ENCODE data around the gene LPAR3. TPM values are rescaled to one million over a fixed set of nuclear protein-coding genes. Genes with fewer than 3 reads are reported as not detected.

LPAR3 gene
- total and polyA plus RNA-seq, 2 of the 13 experiments (the other 11 are each of a cell fraction or from before 2014, with no cell fraction given): not detected

- TF ChIP-seq ZHX2 (IDR thresholded peaks at IDR 0.05; ENCODE audit: low read depth) (no peak), ZHX2 (CRISPR knock-in tag; IDR thresholded peaks at IDR 0.05; ENCODE audit: borderline replicate concordance) (no peak), ZNF724P (CRISPR knock-in tag; IDR thresholded peaks at IDR 0.05; ENCODE audit: borderline replicate concordance) (no peak), NFYC (CRISPR knock-in tag; IDR thresholded peaks at IDR 0.05) (no peak), THRA (CRISPR knock-in tag; IDR thresholded peaks at IDR 0.05; ENCODE audit: borderline replicate concordance) (no peak)
Measured at GRCh38 chr1:84845357-84845756, 47.6 kb downstream of the LPAR3 start (continued).

GRCh38 chr1:84844094-84844493 lies 48.9 kb downstream of the LPAR3 start:
- ChIA-PET POLR2A (no interaction called here), CTCF (ENCODE audit: low intra/inter-chr PET ratio, low total read pairs) (no interaction called here)
- no peak overlapping the region for H2AFZ ChIP-seq (ENCODE audit: low read length)
- H3K27me3 ChIP-seq (ENCODE audit: control insufficient read depth in 1 of 2, insufficient read depth in 2 of 2, low read length in 2 of 2): no peaks in the 10 kb centered on the region
- ATAC-seq (no peak), FAIRE-seq (no peak), DNase-seq (ENCODE audit: low spot score) (no peak)
- no TSS peak for BruUV-seq (replicated peaks)
- no peak overlapping the region for H3K4me2 ChIP-seq (ENCODE audit: low read depth, low read length)
- no peaks in the 10 kb centered on the region for H3K36me3 ChIP-seq (replicated peaks in 1 of 2; ENCODE audit: control insufficient read depth in 1 of 2, insufficient read depth in 2 of 2, low read length in 2 of 2)
- in situ Hi-C loops (cut with HindIII; ENCODE audit: extremely low pct_ligation_motif_present, low pct_unique_long_range_greater_than_20kb) (no loop called here), intact Hi-C loops (cut with micrococcal nuclease; ENCODE audit: unreplicated experiment) (no loop called here)
- H4K20me1 ChIP-seq (ENCODE audit: insufficient read depth, low read length): no peaks in the 10 kb centered on the region
- H3K4me1 ChIP-seq (ENCODE audit: insufficient read depth, low read length): no peaks in the 10 kb centered on the region
- no peaks in the 10 kb centered on the region for H3K9me3 ChIP-seq (ENCODE audit: low read length)
- H3K9ac ChIP-seq (ENCODE audit: insufficient read depth, low read depth, low read length): no peak overlapping the region
- H3K27ac ChIP-seq (ENCODE audit: extremely low read length, insufficient read depth, low read length): no peak overlapping the region
- no peaks in the 10 kb centered on the region for H3K79me2 ChIP-seq (ENCODE audit: insufficient read depth, low read length)
- H3K4me3 ChIP-seq (replicated peaks in 1 of 3; ENCODE audit: insufficient read depth in 1 of 3, low read depth in 2 of 3, low read length in 3 of 3): no peak overlapping the region
- TF ChIP-seq PBX2 (CRISPR knock-in tag; IDR thresholded peaks at IDR 0.05): no peak
- TF ChIP-seq ZBTB10 (CRISPR knock-in tag; IDR thresholded peaks at IDR 0.05; ENCODE audit: borderline replicate concordance): no peak
- no peak for TF ChIP-seq HMGA1 (CRISPR knock-in tag; conservative IDR thresholded peaks at IDR 0.05)

Data from HepG2 (cell line).